ENCODE measurements around the gene TNF.

GRCh38 chr6:31538805-31539400 lies 36.5 kb upstream of the TNF start:
- TF ChIP-seq CTCF (IDR thresholded peaks at IDR 0.05) = no peak
- TF ChIP-seq POLR2A (IDR thresholded peaks at IDR 0.05) = no peak
